Measurements from ENCODE around the gene FOXP3. TPM values are rescaled to one million over a fixed set of nuclear protein-coding genes. Genes with fewer than 3 reads are reported as not detected.

Gene FOXP3
- total RNA-seq, 1 donor from 2014 or later: 13.1 TPM

DNA sequence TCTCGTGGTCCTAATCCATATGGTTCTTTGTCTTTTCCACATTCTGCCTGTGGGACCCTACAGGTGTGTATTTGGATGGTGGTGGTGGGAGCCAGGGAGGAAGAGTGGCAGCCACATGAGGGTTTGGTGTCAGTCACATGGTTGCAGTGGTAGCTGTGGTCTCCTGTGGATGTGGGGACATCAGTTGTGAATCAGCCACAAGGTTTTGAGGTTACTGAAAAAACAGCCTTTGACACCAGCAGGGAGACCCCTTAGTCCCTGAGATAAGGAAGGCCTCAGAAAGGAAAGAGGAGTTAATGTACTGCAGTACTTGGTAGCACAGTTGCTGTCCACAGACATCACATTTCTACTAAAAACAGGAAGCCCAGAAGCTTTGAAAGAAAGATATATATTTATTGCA, 23.2 kb upstream of the FOXP3 start:
- no peaks in the 10 kb centered on the region for H3K27me3 Mint-ChIP-seq
- peak overlapping the region; percentile 48 for H3K27ac Mint-ChIP-seq
- intact Hi-C loops (cut with micrococcal nuclease): no loop called here
- H3K36me3 Mint-ChIP-seq (ENCODE audit: low read depth): peaks cover 6% of the 10 kb centered on the region
- H3K4me1 Mint-ChIP-seq: peaks cover 17% of the 10 kb centered on the region
- no peak overlapping the region for H3K4me3 Mint-ChIP-seq
- DNase-seq: no peak
- no peaks in the 10 kb centered on the region for H3K9me3 Mint-ChIP-seq

DNA sequence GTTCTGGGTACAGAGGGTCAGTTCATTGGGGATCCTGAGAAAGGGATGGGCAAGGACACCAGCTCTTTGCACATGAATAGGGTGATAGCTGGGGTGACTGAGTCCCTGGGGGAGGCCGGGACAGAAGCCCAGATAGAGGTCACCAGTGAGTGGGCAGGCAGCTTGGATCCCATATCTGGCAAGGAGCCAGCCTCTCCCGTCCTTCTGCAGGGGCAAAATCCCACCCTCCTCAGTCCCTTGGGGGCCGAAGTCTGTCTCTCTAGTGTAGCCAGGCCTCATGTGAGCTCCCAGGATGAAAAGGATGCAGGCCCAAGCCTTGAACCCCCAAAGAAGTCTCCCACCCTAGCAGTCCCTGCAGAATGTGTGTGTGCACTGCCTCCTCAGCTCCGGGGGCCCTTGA, 22.1 kb upstream of the FOXP3 start:
- peaks cover 23% of the 10 kb centered on the region for H3K4me1 Mint-ChIP-seq
- no peaks in the 10 kb centered on the region for H3K27me3 Mint-ChIP-seq
- DNase-seq: no peak
- no peaks in the 10 kb centered on the region for H3K9me3 Mint-ChIP-seq
- H3K27ac Mint-ChIP-seq: no peak overlapping the region
- H3K4me3 Mint-ChIP-seq: no peak overlapping the region
- H3K36me3 Mint-ChIP-seq (ENCODE audit: low read depth): peaks cover 12% of the 10 kb centered on the region
- intact Hi-C loops (cut with micrococcal nuclease): no loop called here

DNA sequence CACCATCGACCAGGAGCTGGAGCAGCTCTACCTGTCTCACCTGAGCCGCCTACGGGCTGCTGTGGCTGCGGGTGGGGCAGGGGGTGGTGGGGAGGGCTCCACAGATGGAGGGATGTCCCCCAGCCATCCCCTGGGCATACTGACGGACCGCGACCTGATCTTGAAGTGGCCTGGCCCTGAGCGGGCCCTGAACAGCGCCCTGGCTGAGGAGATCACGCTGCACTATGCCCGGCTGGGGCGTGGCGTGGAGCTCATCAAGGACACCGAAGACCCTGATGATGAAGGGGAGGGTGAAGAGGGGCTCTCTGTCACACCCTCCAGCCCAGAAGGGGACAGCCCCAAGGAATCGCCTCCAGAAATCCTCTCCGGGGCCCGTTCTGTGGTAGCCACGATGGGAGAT, 21.6 kb upstream of the FOXP3 start:
- DNase-seq: no peak
- Mint-ChIP-seq H3K36me3 (ENCODE audit: low read depth) (peaks cover 12% of the 10 kb centered on the region), H3K27ac (no peak overlapping the region), H3K4me1 (peaks cover 23% of the 10 kb centered on the region), H3K27me3 (no peaks in the 10 kb centered on the region), H3K9me3 (no peaks in the 10 kb centered on the region), H3K4me3 (no peak overlapping the region)
- intact Hi-C loops (cut with micrococcal nuclease): no loop called here

DNA sequence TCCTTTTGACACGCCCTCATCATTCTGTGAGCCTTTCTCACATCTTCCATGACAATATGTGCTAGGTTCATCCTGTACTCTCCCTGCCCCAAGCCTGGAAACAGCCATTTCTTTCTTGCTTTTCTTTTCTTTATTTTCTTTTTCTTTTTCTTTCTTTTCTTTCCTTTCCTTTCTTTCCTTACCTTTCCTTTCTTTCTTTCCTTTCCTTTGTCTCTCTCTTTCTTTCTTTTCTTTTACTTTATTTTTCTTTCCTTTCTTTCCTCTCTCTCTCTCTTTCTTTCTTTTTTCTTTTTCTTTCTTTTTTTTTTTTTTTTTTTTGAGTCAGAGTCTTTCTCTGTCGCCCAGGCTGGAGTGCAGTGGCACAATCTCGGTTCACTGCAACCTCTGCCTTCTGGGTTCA, 19.7 kb upstream of the FOXP3 start:
- no peak overlapping the region for H3K27ac Mint-ChIP-seq
- H3K4me1 Mint-ChIP-seq: peaks cover 28% of the 10 kb centered on the region
- peaks cover 15% of the 10 kb centered on the region for H3K36me3 Mint-ChIP-seq (ENCODE audit: low read depth)
- no peak for DNase-seq
- intact Hi-C loops (cut with micrococcal nuclease): no loop called here
- H3K9me3 Mint-ChIP-seq: no peaks in the 10 kb centered on the region
- no peaks in the 10 kb centered on the region for H3K27me3 Mint-ChIP-seq
- no peak overlapping the region for H3K4me3 Mint-ChIP-seq

DNA sequence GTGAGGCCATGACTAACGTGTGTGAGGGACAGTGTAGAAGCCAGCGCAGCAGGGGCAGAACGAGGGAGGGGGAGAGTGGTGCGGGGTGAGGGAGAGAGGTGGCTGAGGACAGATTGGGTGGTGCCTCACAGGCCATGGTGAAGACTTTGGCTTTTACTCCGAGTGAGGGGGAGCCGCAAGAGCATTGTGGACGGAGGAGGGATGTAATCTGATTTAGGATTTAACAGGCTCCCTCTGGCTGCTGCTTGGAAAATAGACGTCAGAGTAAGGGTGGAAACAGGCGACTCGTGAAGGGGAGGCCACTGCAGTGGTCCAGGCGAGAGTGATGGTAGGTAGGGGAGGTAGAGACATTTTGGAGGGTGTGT, 18.1 kb upstream of the FOXP3 start:
- H3K27ac Mint-ChIP-seq: peak overlapping the region; percentile 51
- no peaks in the 10 kb centered on the region for H3K9me3 Mint-ChIP-seq
- H3K36me3 Mint-ChIP-seq (ENCODE audit: low read depth): peaks cover 14% of the 10 kb centered on the region
- H3K4me1 Mint-ChIP-seq: peaks cover 32% of the 10 kb centered on the region
- no peak for DNase-seq
- H3K27me3 Mint-ChIP-seq: no peaks in the 10 kb centered on the region
- intact Hi-C loops (cut with micrococcal nuclease): no loop called here
- H3K4me3 Mint-ChIP-seq: no peak overlapping the region

DNA sequence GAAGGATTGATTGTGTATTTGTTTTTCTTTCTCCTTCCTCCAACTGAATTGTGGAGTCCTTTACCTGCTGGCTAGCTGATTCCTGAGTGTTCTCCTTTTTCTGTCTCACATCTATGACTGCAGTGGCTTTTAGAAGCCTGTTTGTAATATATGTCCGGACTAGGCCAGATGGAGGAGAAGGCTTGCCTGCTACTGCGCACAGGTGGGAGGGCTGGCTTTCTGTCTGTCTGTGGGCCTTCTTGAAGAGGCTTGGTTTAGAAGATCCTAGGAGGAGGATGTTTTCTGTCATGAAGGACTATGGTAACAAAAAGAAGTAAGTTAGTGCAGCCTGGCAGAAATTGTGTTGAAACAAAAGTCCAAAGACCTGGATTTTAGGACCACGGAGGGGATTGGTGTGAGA, 13.6 kb upstream of the FOXP3 start:
- peaks cover 33% of the 10 kb centered on the region for H3K36me3 Mint-ChIP-seq (ENCODE audit: low read depth)
- peak overlapping the region; percentile 71 for H3K4me3 Mint-ChIP-seq
- no peaks in the 10 kb centered on the region for H3K9me3 Mint-ChIP-seq
- H3K27me3 Mint-ChIP-seq: no peaks in the 10 kb centered on the region
- DNase-seq: no peak
- peak overlapping the region; percentile 95 for H3K27ac Mint-ChIP-seq
- H3K4me1 Mint-ChIP-seq: peaks cover 61% of the 10 kb centered on the region
- intact Hi-C loops (cut with micrococcal nuclease): no loop called here

DNA sequence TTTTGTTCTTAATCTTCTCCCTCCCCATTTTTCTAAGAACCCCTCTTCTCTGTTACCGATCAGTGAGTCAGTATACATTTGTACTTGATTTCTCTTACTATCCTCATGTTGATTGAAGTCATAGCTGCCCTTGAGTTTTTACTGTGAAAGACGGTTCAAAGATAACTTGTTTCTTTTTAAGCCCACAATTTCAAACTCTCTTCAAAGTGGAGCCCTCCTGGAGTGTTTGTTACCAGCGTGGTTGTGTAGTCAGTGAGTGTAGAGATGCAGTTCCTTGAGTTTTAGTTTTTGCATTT, 13.0 kb upstream of the FOXP3 start:
- intact Hi-C loops (cut with micrococcal nuclease): no loop called here
- DNase-seq: no peak
- Mint-ChIP-seq H3K27me3 (no peaks in the 10 kb centered on the region), H3K4me1 (peaks cover 63% of the 10 kb centered on the region), H3K9me3 (no peaks in the 10 kb centered on the region), H3K36me3 (ENCODE audit: low read depth) (peaks cover 30% of the 10 kb centered on the region), H3K4me3 (peak overlapping the region; percentile 71), H3K27ac (peak overlapping the region; percentile 95)

DNA sequence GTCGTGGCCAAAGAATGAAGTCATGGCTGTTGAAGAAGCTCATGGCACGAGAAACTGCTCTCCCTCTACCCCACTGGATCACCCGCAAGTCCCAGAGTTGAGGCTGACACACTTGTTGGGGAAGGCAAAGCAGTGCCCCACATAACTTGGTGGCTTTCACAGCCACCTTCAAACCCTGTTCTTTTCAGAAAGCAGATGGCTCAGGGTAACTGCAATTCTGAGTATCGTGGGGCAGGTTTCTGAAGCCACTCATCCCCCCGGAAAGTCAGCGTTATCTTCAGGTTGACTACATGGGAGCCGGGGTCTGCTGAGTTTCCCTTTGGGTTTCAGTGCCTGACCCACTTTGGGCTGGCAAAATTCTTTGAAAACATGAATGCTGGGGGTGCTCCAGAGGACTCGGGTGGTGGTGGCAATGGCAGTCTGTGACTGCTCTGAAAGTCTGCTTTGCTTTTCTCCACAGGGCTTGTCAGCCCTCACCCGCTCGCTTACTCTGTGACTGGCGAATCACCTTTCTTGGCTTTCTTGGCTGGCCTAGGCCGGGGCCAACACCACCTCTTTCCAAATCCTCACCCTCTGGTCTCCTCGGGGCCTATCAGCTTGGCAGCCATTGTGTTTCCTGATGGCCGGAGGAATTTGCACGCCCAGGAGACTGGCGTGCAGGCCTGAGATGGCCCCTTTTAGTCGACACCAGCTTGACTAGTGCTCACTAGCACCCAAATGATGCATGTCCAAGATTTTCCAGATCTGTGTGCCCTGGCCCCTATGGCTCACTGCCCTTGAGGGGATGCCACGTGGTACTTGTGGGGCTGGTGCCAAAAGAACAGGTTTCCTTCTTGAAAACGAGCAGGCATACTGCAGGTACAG, 12.4 kb upstream of the FOXP3 start:
- Mint-ChIP-seq H3K36me3 (ENCODE audit: low read depth) (peaks cover 26% of the 10 kb centered on the region), H3K27ac (peak overlapping the region; percentile 95), H3K27me3 (no peaks in the 10 kb centered on the region), H3K4me1 (peaks cover 59% of the 10 kb centered on the region), H3K9me3 (no peaks in the 10 kb centered on the region), H3K4me3 (peak overlapping the region; percentile 71)
- intact Hi-C loops (cut with micrococcal nuclease): no loop called here
- DNase-seq: no peak

DNA sequence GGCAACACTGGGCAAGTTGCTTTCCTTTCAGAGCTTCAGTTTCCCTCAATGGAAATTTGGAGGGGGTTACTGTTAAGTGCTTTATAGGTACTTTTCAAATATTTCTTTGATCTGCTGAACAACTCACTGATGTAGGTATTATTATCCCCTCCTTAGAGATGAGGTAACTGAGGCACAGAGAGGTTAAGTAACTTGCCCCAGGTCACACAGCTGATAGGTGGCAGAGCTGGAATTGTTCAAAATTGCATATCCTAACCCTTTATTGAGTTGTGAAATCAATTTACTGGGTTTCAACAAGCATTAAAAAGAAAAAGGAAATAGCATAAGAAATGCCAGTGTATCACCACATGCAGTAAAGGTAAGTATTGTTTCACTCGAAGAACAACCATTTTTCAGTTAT, 11.7 kb upstream of the FOXP3 start:
- Mint-ChIP-seq H3K4me1 (peaks cover 62% of the 10 kb centered on the region), H3K27ac (peak overlapping the region; percentile 95), H3K27me3 (no peaks in the 10 kb centered on the region), H3K36me3 (ENCODE audit: low read depth) (peaks cover 28% of the 10 kb centered on the region), H3K4me3 (no peak overlapping the region), H3K9me3 (no peaks in the 10 kb centered on the region)
- DNase-seq: no peak
- intact Hi-C loops (cut with micrococcal nuclease): no loop called here

DNA sequence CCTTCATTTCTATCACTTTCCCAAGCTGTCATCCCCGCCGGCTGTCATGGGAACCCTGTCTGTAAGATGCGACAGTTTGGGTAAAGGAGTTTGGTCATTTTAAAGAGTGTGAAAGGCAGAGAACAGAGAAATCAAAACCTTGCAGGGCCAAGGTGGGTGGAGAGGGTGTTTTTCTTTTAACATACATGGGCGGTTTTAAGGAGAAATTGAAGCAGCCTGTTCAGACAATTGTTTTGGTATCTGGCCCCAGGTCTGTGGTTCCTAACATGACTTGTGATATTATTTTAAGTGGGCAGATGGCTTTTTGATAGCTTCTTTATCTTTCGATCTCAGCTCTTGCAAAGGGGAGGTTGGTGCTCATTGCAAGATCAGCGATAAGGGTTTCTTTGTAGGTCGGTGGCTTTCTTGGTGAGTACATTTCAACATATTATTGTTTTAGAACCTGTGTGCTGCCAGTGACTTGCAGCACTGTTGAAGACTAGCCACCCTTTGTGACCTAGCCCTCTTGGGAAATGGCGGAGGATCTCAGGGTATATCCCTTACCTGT, 8.7 kb upstream of the FOXP3 start:
- H3K4me1 Mint-ChIP-seq: peaks cover 60% of the 10 kb centered on the region
- no peaks in the 10 kb centered on the region for H3K9me3 Mint-ChIP-seq
- H3K4me3 Mint-ChIP-seq: peak overlapping the region; percentile 76
- H3K36me3 Mint-ChIP-seq (ENCODE audit: low read depth): peaks cover 31% of the 10 kb centered on the region
- no peaks in the 10 kb centered on the region for H3K27me3 Mint-ChIP-seq
- H3K27ac Mint-ChIP-seq: peak overlapping the region; percentile 93
- intact Hi-C loops (cut with micrococcal nuclease): loop anchor here (5.0 kb wide), 3 partner anchors 34 to 336 kb away; no protein-coding TSS in a partner anchor
- DNase-seq: peak; percentile 81

DNA sequence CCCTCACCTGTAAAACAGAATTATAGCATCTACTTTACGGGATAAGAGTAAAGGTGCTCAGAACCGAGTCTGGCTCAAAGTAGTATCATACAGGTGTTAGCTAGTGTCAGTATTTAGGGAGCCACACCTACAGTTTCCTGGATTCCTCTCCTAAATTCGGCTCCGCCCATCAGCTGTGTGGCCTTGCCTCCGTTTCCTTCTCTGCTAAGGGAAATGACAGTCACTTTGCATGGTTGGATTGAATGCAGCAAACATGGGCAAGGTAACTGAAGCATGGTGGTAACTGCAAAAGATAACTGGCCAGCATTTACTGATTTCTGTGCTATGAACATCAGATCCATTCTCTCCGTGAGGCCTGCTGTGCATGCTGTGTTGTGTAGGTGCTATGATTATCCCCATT, 7.9 kb upstream of the FOXP3 start:
- intact Hi-C loops (cut with micrococcal nuclease): loop anchor here (5.0 kb wide), 3 partner anchors 35 to 335 kb away; no protein-coding TSS in a partner anchor
- peak; percentile 80 for DNase-seq
- H3K4me1 Mint-ChIP-seq: peaks cover 58% of the 10 kb centered on the region
- H3K9me3 Mint-ChIP-seq: no peaks in the 10 kb centered on the region
- peaks cover 28% of the 10 kb centered on the region for H3K36me3 Mint-ChIP-seq (ENCODE audit: low read depth)
- no peaks in the 10 kb centered on the region for H3K27me3 Mint-ChIP-seq
- peak overlapping the region; percentile 93 for H3K27ac Mint-ChIP-seq
- H3K4me3 Mint-ChIP-seq: peak overlapping the region; percentile 76

DNA sequence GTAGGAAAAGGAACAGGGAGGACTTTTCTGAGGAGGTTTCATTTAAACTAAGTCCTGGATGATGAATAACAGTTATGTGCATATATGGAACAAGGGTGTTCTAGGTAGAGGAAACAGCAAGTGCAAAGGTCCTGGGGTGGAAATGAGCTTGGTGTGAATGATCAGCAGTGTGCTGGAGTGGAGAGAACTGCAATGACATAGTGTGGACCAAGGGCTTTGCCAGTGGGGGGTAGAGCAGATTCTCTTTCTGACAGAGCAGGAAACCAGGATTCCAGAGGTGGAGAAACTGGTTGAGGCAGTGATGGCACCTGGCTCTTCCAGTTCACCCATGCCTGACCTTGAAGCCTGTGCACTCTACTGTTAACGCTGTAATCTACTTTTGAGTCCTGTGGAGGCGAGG, 6.8 kb upstream of the FOXP3 start:
- peaks cover 56% of the 10 kb centered on the region for H3K4me1 Mint-ChIP-seq
- no peaks in the 10 kb centered on the region for H3K9me3 Mint-ChIP-seq
- H3K27me3 Mint-ChIP-seq: no peaks in the 10 kb centered on the region
- intact Hi-C loops (cut with micrococcal nuclease): loop anchor here (5.0 kb wide), 3 partner anchors 36 to 334 kb away; no protein-coding TSS in a partner anchor
- peak overlapping the region; percentile 81 for H3K27ac Mint-ChIP-seq
- peak overlapping the region; percentile 76 for H3K4me3 Mint-ChIP-seq
- peaks cover 27% of the 10 kb centered on the region for H3K36me3 Mint-ChIP-seq (ENCODE audit: low read depth)
- no peak for DNase-seq

DNA sequence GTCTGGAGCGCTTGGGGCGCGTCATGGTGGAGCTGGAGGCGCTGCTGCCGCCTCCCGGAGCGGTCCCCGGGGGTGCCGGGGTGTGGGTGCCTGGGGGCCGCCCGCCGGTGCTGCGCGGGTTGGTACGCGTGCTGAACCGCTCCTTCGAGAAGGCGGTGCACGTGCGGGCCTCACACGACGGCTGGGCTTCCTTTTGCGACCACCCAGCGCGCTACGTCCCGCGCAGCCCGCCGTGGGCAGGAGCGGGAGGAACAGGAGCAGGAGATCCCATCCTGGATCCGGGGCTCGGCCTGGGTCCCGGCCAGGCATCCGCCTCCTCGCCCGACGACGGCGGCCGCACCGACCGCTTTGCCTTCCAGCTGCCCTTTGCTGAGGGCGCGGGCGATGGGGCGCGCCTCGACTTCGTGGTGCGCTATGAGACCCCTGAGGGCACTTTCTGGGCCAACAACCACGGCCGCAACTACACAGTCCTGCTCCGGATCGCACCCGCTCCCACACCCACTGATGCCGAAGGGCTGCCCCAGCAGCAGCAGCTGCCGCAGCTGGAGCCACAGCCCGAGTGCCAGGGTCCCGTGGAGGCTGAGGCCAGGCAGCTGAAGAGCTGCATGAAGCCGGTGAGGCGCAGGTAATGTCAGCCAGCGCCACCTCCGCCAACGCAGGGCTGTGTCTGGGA, 5.9 kb upstream of the FOXP3 start:
- no peaks in the 10 kb centered on the region for H3K27me3 Mint-ChIP-seq
- intact Hi-C loops (cut with micrococcal nuclease): loop anchor here (5.0 kb wide), 3 partner anchors 37 to 333 kb away; no protein-coding TSS in a partner anchor
- H3K4me3 Mint-ChIP-seq: peak overlapping the region; percentile 76
- H3K4me1 Mint-ChIP-seq: peaks cover 49% of the 10 kb centered on the region
- no peak for DNase-seq
- peak overlapping the region; percentile 81 for H3K27ac Mint-ChIP-seq
- no peaks in the 10 kb centered on the region for H3K9me3 Mint-ChIP-seq
- H3K36me3 Mint-ChIP-seq (ENCODE audit: low read depth): peaks cover 23% of the 10 kb centered on the region

DNA sequence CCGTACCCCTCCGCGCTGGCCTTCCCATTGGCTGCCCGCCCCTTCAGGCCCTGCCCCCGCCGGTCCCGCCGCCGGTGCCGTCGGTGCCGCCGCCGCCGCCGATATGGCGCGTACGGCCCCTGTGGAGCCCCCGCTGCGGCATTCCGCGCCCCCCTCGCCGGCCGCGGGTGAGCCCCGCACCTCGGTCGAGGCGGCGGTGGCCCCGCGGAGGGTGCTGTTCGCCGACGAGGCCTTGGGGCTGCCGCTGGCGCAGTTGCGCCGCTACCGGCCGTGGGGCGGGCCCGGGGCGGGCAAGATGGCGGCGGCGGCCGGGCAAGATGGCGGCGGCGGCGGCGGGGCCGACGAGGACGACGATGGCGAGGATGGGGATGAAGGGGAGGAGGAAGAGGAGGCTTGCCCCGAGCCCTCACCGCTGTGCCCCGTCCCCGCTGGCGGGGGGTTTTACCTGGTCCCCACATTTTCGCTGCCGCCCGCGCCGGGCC, 5.3 kb upstream of the FOXP3 start, which contains the start of gene PPP1R3F:
PPP1R3F (plus strand) TSS at position 27 of the 482 bp plus-strand sequence; CDS start at position 104, 77 bp downstream.
- H3K4me1 Mint-ChIP-seq: peaks cover 47% of the 10 kb centered on the region
- intact Hi-C loops (cut with micrococcal nuclease): loop anchor here (1.0 to 5.0 kb wide), 4 partner anchors 35 to 333 kb away; partner anchors contain the start of gene CCDC22

More for the DNA sequence above, 5.3 kb upstream of the FOXP3 start, which contains the start of gene PPP1R3F:
- H3K36me3 Mint-ChIP-seq (ENCODE audit: low read depth): peaks cover 18% of the 10 kb centered on the region
- no peak for DNase-seq
- H3K27me3 Mint-ChIP-seq: no peaks in the 10 kb centered on the region
- no peaks in the 10 kb centered on the region for H3K9me3 Mint-ChIP-seq
- peak within 1 kb of the TSS; percentile 99 for H3K4me3 Mint-ChIP-seq
- H3K27ac Mint-ChIP-seq: peak within 1 kb of the TSS; percentile 100
